Stimulated activated CD8-positive, alpha-beta memory T cell treated with anti-CD3 and anti-CD28 coated beads, Interleukin-7, amount 100 ng/mL, for 1 hour (primary cell): Measurements from ENCODE around the gene AKR1C2.
"Not testable (repeated sequence)": the region's sequence is repeated elsewhere in the genome, so short reads cannot be mapped to it uniquely, and the experiment has no call there.

ENCODE experiments used
- DNase-seq, 2 donors: peaks; one replicate each; pipeline ENCODE4 v3.0.0-alpha.2; 2020; ENCODE audit warnings: low read depth in 2 of 2

The AKR1C2 gene

GRCh38 chr10:4990217-4990616 is 13.4 kb downstream of the AKR1C2 start:
- DNase-seq = no peak

DNA sequence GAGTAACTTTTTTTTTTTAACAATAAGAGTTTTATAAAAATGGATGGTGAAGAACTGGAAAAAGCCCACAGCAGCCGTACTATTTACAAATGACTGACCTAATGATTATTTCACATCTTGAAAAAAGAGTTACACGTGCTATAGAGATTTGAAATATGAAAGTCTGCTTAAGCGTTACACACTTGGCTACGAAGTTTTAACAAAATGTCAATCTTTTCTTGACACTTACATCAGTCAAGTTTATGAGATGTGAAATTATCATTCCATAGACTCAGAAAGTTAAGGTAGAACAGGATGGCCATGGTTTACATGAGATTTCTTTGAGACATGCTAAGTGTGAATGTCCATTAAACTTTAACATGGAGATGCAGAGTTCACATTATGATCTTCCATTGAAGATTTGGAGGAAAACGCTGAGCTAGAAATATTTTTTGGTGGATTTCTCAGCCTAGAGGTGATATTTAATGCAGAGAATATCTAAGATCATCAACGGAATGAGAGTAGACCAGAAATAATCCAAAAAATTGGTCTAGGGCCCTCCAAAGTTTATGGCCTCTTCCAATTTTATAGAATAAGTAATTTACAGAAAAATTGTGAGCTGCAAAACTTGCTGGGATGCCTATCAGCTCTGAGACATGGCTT is 15.5 kb downstream of the AKR1C2 start:
- DNase-seq = not testable (repeated sequence)

GRCh38 chr10:4984971-4985594 is 18.6 kb downstream of the AKR1C2 start:
- no peak for DNase-seq

DNA sequence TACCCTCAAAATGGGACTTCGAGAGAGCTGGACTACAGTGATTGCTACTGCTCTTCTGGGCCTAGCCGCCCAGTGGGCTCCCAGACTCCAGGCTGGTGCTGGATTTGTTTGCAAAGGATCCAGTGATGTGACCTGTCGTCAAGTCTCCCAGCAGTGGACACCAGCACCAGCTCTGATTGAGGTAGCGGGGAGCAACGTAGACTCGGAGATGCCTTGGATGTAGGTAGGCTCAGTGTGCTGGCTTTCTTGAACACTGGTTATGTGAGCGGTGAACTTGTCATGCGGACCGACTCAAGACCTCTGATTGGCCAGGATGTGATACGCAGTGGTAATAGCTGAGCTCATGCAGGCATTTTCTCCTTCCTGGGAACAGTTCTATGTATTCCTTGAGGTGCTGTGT is 19.4 kb downstream of the AKR1C2 start:
- DNase-seq = no peak

- no peak for DNase-seq
These were observed 19.9 kb downstream of the AKR1C2 start for GRCh38 chr10:4983615-4984216.

DNA sequence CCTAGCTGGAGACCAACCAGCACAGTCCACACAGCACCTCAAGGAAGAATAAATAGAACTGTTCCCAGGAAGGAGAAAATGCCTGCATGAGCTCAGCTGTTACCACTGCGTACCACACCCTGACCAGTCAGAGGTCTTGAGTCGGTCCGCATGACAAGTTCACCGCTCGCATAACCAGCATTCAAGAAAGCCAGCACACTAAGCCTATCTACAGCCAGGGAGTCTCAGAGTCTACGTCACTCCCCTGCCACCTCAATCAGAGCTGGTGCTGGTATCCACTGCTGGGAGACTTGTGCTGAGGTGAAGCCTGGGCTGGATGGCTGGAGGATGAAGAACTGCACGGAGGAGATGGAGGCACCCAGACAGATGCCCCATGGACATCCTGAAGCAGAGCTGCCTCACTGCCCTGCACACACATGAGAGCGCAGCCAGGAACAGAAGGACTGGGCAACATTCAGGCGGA is 20.9 kb downstream of the AKR1C2 start:
- no peak for DNase-seq

- DNase-seq = no peak
These were observed 21.8 kb downstream of the AKR1C2 start for GRCh38 chr10:4981722-4982471.

GRCh38 chr10:4980793-4981192 is 22.9 kb downstream of the AKR1C2 start:
- DNase-seq = no peak

- no peak for DNase-seq
These were observed 24.8 kb downstream of the AKR1C2 start for GRCh38 chr10:4978870-4979269.

DNA sequence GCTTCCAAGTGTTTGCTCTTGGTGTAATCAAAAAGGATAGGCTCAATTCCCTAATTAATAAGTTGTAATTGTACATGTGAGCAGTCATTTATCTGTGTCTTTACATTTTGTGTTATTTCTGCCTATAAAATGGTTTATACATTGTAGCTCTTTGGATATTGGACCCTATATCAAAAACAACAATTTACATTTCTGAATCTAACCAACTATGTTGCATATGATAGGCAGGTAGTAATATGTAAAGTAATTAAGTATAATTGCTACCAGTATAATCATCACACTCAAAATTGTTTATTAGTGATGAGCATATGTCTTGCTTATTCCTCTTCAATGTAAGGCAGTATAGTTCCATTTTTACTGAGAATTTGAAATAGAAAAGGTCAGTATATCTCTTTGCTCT is 26.6 kb downstream of the AKR1C2 start:
- DNase-seq = no peak

- DNase-seq = not testable (repeated sequence)
These were observed 29.3 kb downstream of the AKR1C2 start for GRCh38 chr10:4974400-4974799.

- not testable (repeated sequence) for DNase-seq
These were observed 30.4 kb downstream of the AKR1C2 start for GRCh38 chr10:4973294-4973693.

DNA sequence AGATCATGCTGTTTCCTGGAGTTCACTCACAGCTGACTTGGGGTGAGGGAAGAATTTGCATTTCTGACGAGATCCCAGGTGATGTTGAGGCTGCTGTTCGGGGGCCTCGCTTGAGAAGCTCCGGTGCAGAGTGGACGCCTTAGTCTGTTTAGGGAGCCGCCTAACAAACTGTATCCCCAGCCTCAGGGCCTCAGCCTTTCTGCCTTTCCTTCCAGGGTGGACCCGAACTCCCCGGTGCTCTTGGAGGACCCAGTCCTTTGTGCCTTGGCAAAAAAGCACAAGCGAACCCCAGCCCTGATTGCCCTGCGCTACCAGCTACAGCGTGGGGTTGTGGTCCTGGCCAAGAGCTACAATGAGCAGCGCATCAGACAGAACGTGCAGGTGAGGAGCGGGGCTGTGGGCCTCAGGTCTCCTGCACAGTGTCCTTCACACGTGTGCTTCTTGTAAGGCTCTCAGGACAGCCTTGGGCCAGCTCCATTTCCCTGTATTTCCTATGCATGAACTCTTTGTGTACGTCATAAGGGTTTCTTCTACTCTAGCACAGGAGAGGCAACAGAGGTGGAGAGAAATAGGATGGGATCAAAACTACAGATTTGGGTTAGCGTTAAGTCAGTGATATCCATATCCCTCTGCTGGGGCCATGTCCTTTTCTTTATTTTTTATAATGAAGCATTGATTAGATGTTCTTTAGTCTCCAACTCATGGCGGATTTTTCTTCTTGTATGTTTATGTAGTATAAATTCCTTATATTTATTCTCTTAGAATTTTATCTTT is 31.1 kb downstream of the AKR1C2 start:
- not testable (repeated sequence) for DNase-seq

GRCh38 chr10:4970362-4970761 is 33.3 kb downstream of the AKR1C2 start:
- DNase-seq = not testable (repeated sequence)

- DNase-seq = not testable (repeated sequence)
These were observed 34.4 kb downstream of the AKR1C2 start for GRCh38 chr10:4969289-4969688.

DNA sequence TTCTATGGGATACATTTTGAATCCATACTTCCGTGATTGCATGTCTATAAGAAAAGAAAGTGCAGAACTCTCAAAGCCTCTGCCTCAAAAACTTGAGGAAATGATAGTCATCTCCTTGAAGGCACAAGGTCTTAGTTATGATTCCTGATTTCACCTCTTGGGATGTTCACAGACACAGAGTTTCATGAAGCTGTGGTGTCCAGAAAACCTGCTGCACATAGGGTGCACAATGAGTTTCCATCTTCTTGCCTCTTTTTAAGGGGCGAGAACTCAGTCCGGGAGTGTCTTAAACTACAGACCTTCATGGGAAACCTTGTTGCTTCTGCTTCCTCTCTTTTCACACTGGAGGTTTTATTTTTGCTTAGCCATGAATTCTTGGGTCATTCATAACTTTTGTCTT is 36.5 kb downstream of the AKR1C2 start:
- not testable (repeated sequence) for DNase-seq

DNA sequence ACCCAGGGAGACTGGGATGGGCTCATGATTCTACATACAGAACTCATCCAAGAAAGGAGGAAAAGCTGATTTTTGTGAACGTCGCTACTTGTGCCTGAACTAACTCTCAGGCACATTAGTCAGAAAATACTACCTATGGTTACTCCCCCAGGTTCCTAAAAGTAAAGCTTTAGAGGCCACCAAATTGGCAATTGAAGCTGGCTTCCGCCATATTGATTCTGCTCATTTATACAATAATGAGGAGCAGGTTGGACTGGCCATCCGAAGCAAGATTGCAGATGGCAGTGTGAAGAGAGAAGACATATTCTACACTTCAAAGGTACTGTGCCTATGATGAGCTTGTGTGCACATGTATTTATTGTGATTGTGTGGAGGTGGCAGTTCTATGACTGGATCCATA is 37.9 kb downstream of the AKR1C2 start:
- not testable (repeated sequence) for DNase-seq

DNA sequence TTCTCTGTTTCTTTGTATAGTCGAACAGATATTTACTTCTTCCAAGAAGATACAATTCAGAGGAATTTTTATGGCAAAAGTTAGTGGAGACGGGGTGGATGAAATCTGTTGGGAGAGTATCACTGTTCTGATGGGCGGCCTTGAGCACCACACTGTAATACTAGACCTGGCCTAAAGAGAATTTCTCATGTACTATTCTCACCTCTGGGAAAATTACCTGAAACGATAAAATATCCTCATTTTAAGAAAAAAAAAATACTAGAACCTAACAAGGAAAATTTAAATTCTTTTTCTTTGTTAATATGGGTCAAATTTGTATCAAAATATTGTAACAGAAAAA is 39.9 kb downstream of the AKR1C2 start:
- not testable (repeated sequence) for DNase-seq

DNA sequence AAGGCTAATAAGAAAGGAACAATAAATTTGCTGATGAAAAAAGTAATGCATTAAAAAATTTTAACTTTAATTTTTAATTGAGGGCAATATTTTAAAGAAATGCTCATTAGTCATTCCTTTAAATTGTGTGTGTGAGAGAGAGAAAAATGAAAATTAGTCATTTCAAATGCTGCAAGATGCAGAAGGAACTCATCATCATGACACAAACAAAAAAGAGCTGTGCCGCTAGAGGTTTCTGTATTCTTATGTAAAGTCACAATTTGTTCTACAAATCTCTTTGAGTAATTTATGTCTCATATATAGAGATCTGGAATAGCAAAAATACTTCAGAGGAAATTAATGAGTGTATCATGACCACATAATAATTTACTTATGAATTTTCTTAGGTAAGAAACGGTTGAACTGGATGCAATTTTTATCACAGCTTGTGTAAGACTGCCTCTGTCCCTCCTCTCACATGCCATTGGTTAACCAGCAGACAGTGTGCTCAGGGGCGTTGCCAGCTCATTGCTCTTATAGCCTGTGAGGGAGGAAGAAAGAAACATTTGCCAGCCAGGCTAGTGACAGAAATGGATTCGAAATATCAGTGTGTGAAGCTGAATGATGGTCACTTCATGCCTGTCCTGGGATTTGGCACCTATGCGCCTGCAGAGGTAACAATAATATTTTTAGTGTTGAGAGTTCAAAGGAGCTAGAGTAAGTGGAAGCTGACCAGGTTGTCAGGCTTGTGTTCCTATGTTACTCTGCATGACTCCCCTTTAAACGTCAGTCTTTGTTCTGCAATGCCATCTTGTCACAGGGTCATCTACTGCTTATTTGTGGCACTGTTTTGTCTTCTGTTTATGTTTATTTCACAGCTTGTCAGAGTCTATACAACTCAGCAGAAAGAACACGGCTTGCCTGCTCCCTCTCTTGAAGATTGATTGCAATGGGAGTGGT is 40.5 kb downstream of the AKR1C2 start, which contains the start of gene AKR1C1:
TSS of gene AKR1C1 (plus strand) at position 540 of the 939 bp plus-strand sequence. CDS start at position 570, 30 bp downstream.
- not testable (repeated sequence) for DNase-seq

- not testable (repeated sequence) for DNase-seq
These were observed 41.3 kb downstream of the AKR1C2 start for GRCh38 chr10:4962308-4962707.
